Nephron (organoid): ENCODE results near the gene EIF2AK3.

Experiments
- H3K27ac Mint-ChIP-seq, 3 experiments: 2 replicates each; pipeline ENCODE4 v1.8.0; 2020; ENCODE audit warnings: mixed read lengths in 3 of 3, mild to moderate bottlenecking in 2 of 3, moderate library complexity in 1 of 3
- H3K27me3 Mint-ChIP-seq: 2 replicates; pipeline ENCODE4 v1.8.0; 2021; ENCODE audit warnings: low read depth, mild to moderate bottlenecking, moderate library complexity, mixed read lengths
- H3K36me3 Mint-ChIP-seq: 2 replicates; pipeline ENCODE4 v1.8.0; 2020; ENCODE audit warnings: low read depth, mixed read lengths
- H3K4me1 Mint-ChIP-seq: 2 replicates; pipeline ENCODE4 v1.8.0; 2020; ENCODE audit warnings: mixed read lengths
- H3K4me3 Mint-ChIP-seq, 3 experiments: 2 replicates each; pipeline ENCODE4 v1.8.0; 2020; ENCODE audit warnings: mild to moderate bottlenecking in 3 of 3, mixed read lengths in 3 of 3, moderate library complexity in 2 of 3
- H3K9me3 Mint-ChIP-seq: 2 replicates; pipeline ENCODE4 v1.8.0; 2020; ENCODE audit warnings: mixed read lengths
- CTCF ChIP-seq, 3 experiments: fragments of 200-600 bp; sonication (generic); IDR thresholded peaks; one replicate each; pipeline ENCODE4 v1.5.0; 2021; ENCODE audit warnings: antibody characterized with exemption in 3 of 3; ENCODE audit not compliant: unreplicated experiment in 3 of 3

Gene EIF2AK3

DNA sequence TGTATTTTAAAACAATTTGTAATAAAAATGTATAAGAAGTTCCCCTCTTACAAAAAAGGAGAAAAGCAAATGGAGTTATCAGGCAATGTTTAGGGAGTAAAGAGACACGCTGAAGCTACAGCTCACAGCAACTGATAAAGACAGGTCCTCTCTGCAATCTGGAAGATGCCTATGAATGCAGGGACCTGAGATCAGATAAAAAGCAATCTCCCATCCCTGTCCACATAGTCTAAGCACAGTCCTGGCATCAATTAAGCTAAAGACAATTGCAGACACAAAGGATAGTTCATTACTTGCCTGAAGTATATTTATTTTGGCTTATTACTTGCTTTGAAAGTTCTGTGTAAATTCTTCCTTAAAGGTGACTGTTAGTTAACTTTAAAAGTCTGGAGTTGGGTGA is 5.0 kb downstream of the EIF2AK3 start:
- Mint-ChIP-seq H3K9me3 (no peaks in the 10 kb centered on the region), H3K4me1 (no peaks in the 10 kb centered on the region), H3K4me3 (no peak overlapping the region), H3K27ac (no peak overlapping the region), H3K36me3 (no peaks in the 10 kb centered on the region), H3K27me3 (no peaks in the 10 kb centered on the region)
- TF ChIP-seq CTCF (IDR thresholded peaks at IDR 0.05; ENCODE audit: unreplicated experiment in 3 of 3): no peak

GRCh38 chr2:88621432-88621831 is 5.8 kb downstream of the EIF2AK3 start:
- Mint-ChIP-seq H3K4me3 (no peak overlapping the region), H3K36me3 (no peaks in the 10 kb centered on the region), H3K27me3 (no peaks in the 10 kb centered on the region), H3K9me3 (no peaks in the 10 kb centered on the region), H3K4me1 (no peaks in the 10 kb centered on the region), H3K27ac (no peak overlapping the region)
- no peak for TF ChIP-seq CTCF (IDR thresholded peaks at IDR 0.05; ENCODE audit: unreplicated experiment in 3 of 3)

DNA sequence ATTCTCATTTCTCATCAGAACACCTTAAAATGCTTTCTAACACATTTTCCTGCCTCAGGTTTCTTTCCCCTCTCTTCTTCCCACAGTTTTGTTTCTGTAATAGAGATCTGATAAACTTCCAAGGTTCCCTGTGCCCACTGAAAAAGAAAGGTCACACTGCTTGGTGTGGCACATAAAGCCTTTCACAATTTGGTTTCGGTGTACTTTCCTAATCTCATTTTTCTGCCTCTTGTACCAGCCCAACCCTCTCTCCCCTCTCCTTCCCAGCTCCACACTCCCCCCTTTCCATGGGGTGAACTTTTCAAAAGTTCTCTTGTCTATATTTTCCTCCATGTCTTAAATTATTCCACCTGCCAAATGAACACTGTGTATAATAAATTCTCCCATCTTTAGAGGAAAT is 7.2 kb downstream of the EIF2AK3 start:
- Mint-ChIP-seq H3K4me3 (no peak overlapping the region), H3K9me3 (no peaks in the 10 kb centered on the region), H3K27me3 (no peaks in the 10 kb centered on the region), H3K4me1 (no peaks in the 10 kb centered on the region), H3K36me3 (no peaks in the 10 kb centered on the region), H3K27ac (peak overlapping the region in 1 of 3 experiments; percentile 21)
- no peak for TF ChIP-seq CTCF (IDR thresholded peaks at IDR 0.05; ENCODE audit: unreplicated experiment in 3 of 3)

DNA sequence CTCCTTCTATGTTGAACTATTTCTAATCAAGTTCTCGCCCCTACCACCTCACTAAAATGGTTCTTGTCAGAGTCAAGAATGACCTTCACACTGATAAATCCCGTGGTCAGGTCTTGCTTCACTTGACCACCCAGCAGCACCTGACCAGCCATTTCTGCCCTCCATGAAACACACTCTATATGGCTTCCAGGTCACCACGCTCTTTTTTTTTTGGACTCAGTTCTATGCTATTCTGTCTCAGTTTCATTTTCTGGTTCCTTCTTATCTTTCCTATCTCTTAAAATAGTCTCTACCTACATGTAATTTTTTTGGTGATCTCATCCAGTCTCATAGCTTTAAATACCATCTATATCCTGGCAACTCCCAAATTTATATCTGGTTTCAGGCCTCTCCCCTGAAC is 11.4 kb downstream of the EIF2AK3 start:
- H3K4me1 Mint-ChIP-seq: no peaks in the 10 kb centered on the region
- no peaks in the 10 kb centered on the region for H3K27me3 Mint-ChIP-seq
- no peaks in the 10 kb centered on the region for H3K9me3 Mint-ChIP-seq
- no peak for TF ChIP-seq CTCF (IDR thresholded peaks at IDR 0.05; ENCODE audit: unreplicated experiment in 3 of 3)
- no peak overlapping the region for H3K27ac Mint-ChIP-seq
- H3K36me3 Mint-ChIP-seq: peaks cover 3% of the 10 kb centered on the region
- H3K4me3 Mint-ChIP-seq: no peak overlapping the region

- Mint-ChIP-seq H3K27ac (no peak overlapping the region), H3K4me1 (no peaks in the 10 kb centered on the region), H3K4me3 (no peak overlapping the region), H3K36me3 (peaks cover 3% of the 10 kb centered on the region), H3K27me3 (no peaks in the 10 kb centered on the region), H3K9me3 (no peaks in the 10 kb centered on the region)
- TF ChIP-seq CTCF (IDR thresholded peaks at IDR 0.05; ENCODE audit: unreplicated experiment in 3 of 3): no peak
Measured at GRCh38 chr2:88614497-88615157, 12.6 kb downstream of the EIF2AK3 start.

- no peaks in the 10 kb centered on the region for H3K4me1 Mint-ChIP-seq
- no peaks in the 10 kb centered on the region for H3K27me3 Mint-ChIP-seq
- H3K36me3 Mint-ChIP-seq: peaks cover 3% of the 10 kb centered on the region
- no peak for TF ChIP-seq CTCF (IDR thresholded peaks at IDR 0.05; ENCODE audit: unreplicated experiment in 3 of 3)
- no peaks in the 10 kb centered on the region for H3K9me3 Mint-ChIP-seq
- H3K27ac Mint-ChIP-seq: no peak overlapping the region
- H3K4me3 Mint-ChIP-seq: no peak overlapping the region
Measured at GRCh38 chr2:88613921-88614320, 13.3 kb downstream of the EIF2AK3 start.
